Upper lobe of right lung (tissue), 1 donor: ENCODE results near the gene PHLPP1. TPM values are rescaled to one million over a fixed set of nuclear protein-coding genes. Genes with fewer than 3 reads are reported as not detected.

Experiments
- ATAC-seq: fragments of 200-7000 bp; cut with Tn5 transposase; one replicate; pipeline ENCODE4 v1.9.1; 2020; ENCODE audit warnings: mild to moderate bottlenecking, moderate library complexity
- DNase-seq: peaks from one replicate; pipeline ENCODE4 v3.0.0-alpha.2; 2020
- H3K27ac ChIP-seq: fragments of 200-600 bp; one replicate; pipeline ENCODE4 v1.8.0; 2022
- H3K27me3 ChIP-seq: fragments of 200-600 bp; one replicate; pipeline ENCODE4 v1.8.0; 2022; ENCODE audit warnings: mild to moderate bottlenecking
- H3K36me3 ChIP-seq: fragments of 200-600 bp; one replicate; pipeline ENCODE4 v1.8.0; 2022
- H3K4me1 ChIP-seq: fragments of 200-600 bp; one replicate; pipeline ENCODE4 v1.8.0; 2022
- H3K4me3 ChIP-seq: fragments of 200-600 bp; one replicate; pipeline ENCODE4 v1.8.0; 2022; ENCODE audit warnings: mild to moderate bottlenecking
- H3K9me3 ChIP-seq: fragments of 200-600 bp; one replicate; pipeline ENCODE4 v1.8.0; 2022
- intact Hi-C: fragments of 100-400 bp; cut with DNase I; formaldehyde crosslinking; loops from one replicate; pipeline ENCODE4 v1.11.0; 2022
- total RNA-seq: library from RNA; stranded (reverse); fragmentation: NEBNext Ultra II Directional; extraction: Animal tissue kit (Norgen Biotek cat#: 25700); gene quantifications from one replicate; pipeline ENCODE4 v1.2.1, GENCODE V29; 2021
- TF ChIP-seq, protein P1 (sequence below): fragments of 200-600 bp; IDR thresholded peaks from one replicate; pipeline ENCODE4 v1.8.0; 2022; ENCODE audit warnings: antibody characterized with exemption
- donor health status: DM: no; HTN: yes; CAD: no; lungs with severe emphysema.

The PHLPP1 gene
- total RNA-seq, 1 donor from 2014 or later: 11.9 TPM

GRCh38 chr18:62829936-62830335 is 114.6 kb downstream of the PHLPP1 start:
- H3K4me1 ChIP-seq: no peaks in the 10 kb centered on the region
- no peaks in the 10 kb centered on the region for H3K9me3 ChIP-seq
- intact Hi-C loops: no loop called here
- no peak overlapping the region for H3K27ac ChIP-seq
- TF ChIP-seq, protein P1, sequence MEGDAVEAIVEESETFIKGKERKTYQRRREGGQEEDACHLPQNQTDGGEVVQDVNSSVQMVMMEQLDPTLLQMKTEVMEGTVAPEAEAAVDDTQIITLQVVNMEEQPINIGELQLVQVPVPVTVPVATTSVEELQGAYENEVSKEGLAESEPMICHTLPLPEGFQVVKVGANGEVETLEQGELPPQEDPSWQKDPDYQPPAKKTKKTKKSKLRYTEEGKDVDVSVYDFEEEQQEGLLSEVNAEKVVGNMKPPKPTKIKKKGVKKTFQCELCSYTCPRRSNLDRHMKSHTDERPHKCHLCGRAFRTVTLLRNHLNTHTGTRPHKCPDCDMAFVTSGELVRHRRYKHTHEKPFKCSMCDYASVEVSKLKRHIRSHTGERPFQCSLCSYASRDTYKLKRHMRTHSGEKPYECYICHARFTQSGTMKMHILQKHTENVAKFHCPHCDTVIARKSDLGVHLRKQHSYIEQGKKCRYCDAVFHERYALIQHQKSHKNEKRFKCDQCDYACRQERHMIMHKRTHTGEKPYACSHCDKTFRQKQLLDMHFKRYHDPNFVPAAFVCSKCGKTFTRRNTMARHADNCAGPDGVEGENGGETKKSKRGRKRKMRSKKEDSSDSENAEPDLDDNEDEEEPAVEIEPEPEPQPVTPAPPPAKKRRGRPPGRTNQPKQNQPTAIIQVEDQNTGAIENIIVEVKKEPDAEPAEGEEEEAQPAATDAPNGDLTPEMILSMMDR: no peak
- no peaks in the 10 kb centered on the region for H3K36me3 ChIP-seq
- no peaks in the 10 kb centered on the region for H3K27me3 ChIP-seq
- no peak overlapping the region for H3K4me3 ChIP-seq
- ATAC-seq (no peak), DNase-seq (no peak)

DNA sequence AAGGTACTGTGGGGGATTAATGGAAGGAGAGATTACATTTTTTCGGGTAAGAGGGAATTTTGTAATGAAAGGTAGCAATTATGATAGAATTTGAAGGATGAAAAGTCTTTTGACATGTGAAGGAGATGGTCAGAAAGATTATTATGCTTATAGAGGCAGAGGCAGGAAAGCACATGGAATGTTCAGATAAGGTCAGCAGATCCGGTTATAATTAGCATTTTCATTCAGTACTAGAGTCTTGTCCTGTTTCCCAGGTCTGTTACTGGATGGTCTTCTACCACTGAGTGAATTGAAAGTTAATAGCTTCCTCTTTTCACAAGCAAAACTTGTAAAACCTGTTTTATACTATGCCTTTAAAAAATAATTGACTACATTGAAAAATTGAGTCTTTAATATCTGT is 116.9 kb downstream of the PHLPP1 start:
- H3K4me3 ChIP-seq: no peak overlapping the region
- ATAC-seq (no peak), DNase-seq (no peak)
- intact Hi-C loops: no loop called here
- TF ChIP-seq, protein P1: no peak
- H3K9me3 ChIP-seq: no peaks in the 10 kb centered on the region
- no peaks in the 10 kb centered on the region for H3K4me1 ChIP-seq
- H3K27me3 ChIP-seq: no peaks in the 10 kb centered on the region
- no peaks in the 10 kb centered on the region for H3K36me3 ChIP-seq
- no peak overlapping the region for H3K27ac ChIP-seq

GRCh38 chr18:62833494-62833893 is 118.2 kb downstream of the PHLPP1 start:
- ATAC-seq (no peak), DNase-seq (no peak)
- TF ChIP-seq, protein P1: no peak
- intact Hi-C loops: no loop called here
- no peaks in the 10 kb centered on the region for H3K36me3 ChIP-seq
- no peak overlapping the region for H3K4me3 ChIP-seq
- H3K9me3 ChIP-seq: no peaks in the 10 kb centered on the region
- no peak overlapping the region for H3K27ac ChIP-seq
- no peaks in the 10 kb centered on the region for H3K27me3 ChIP-seq
- no peaks in the 10 kb centered on the region for H3K4me1 ChIP-seq

GRCh38 chr18:62834715-62835114 is 119.4 kb downstream of the PHLPP1 start:
- Histone ChIP-seq H3K9me3 (no peaks in the 10 kb centered on the region), H3K27me3 (no peaks in the 10 kb centered on the region), H3K27ac (no peak overlapping the region), H3K4me3 (no peak overlapping the region), H3K4me1 (no peaks in the 10 kb centered on the region), H3K36me3 (no peaks in the 10 kb centered on the region)
- no peak for DNase-seq
- no peak for ATAC-seq
- intact Hi-C loops: no loop called here
- TF ChIP-seq, protein P1: no peak

DNA sequence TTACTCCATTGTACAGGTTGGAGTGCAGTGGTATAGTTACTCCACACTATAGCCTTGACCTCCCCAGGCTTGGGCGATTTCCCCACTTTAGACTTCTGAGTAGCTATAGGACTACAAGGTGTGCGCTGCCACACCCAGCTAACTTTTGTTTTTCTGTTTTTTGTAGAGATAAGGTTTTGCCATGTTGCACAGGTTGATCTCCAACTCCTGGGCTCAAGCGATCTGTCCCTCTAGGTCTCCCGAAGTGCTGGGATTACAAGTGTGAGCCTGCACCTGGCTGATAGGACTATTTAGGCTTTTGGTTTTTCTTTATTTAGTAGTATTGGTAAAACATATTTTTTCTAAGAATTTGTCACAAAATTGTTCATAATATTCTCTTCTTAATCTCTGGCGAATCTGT is 121.7 kb downstream of the PHLPP1 start:
- Histone ChIP-seq H3K27ac (no peak overlapping the region), H3K36me3 (no peaks in the 10 kb centered on the region), H3K9me3 (no peaks in the 10 kb centered on the region), H3K27me3 (no peaks in the 10 kb centered on the region), H3K4me1 (no peaks in the 10 kb centered on the region), H3K4me3 (no peak overlapping the region)
- intact Hi-C loops: no loop called here
- TF ChIP-seq, protein P1: no peak
- no peak for DNase-seq
- no peak for ATAC-seq

- H3K4me3 ChIP-seq: no peak overlapping the region
- no peaks in the 10 kb centered on the region for H3K9me3 ChIP-seq
- TF ChIP-seq, protein P1: no peak
- intact Hi-C loops: no loop called here
- no peak for ATAC-seq
- DNase-seq: no peak
- no peaks in the 10 kb centered on the region for H3K36me3 ChIP-seq
- H3K4me1 ChIP-seq: no peaks in the 10 kb centered on the region
- H3K27ac ChIP-seq: no peak overlapping the region
- H3K27me3 ChIP-seq: no peaks in the 10 kb centered on the region
These were observed 123.2 kb downstream of the PHLPP1 start for GRCh38 chr18:62838475-62839098.
